K562 (cell line): ENCODE results near the gene TRIM44. TPM values are rescaled to one million over a fixed set of nuclear protein-coding genes. Genes with fewer than 3 reads are reported as not detected.

Experiments used
- ADNP ChIP-seq: fragments of 200-800 bp; sonication (Bioruptor generic); IDR thresholded peaks from 2 replicates; pipeline ENCODE4 v1.6.1; 2016; ENCODE audit warnings: missing genetic modification characterization, missing compliant biosample characterization
- BCOR ChIP-seq: fragments of 450-650 bp; IDR thresholded peaks from 2 replicates; pipeline ENCODE4 v1.6.1; 2016
- ELF1 ChIP-seq: fragments of 200-800 bp; sonication (Bioruptor generic); IDR thresholded peaks from 2 replicates; pipeline ENCODE4 v1.6.1; 2016; ENCODE audit warnings: missing genetic modification characterization, missing compliant biosample characterization
- ETV1 ChIP-seq: fragments of 450-650 bp; conservative IDR thresholded peaks from 2 replicates; pipeline ENCODE4 v1.6.1; 2016; ENCODE audit warnings: missing genetic modification characterization, control low read depth, low read depth, missing compliant biosample characterization
- MAFK ChIP-seq: IDR thresholded peaks from 2 replicates; pipeline ENCODE4 v1.6.1; 2011; ENCODE audit warnings: low read length, improper control_type of control experiment
- MAZ ChIP-seq, 2 experiments: fragments of 450-650 bp in 1 of 2; sonication (generic) in 1 of 2; formaldehyde crosslinking; IDR thresholded peaks in 1 of 2; conservative IDR thresholded peaks in 1 of 2; 2 replicates each; pipeline versions ENCODE4 v1.4.0 to v1.5.0; 2020; ENCODE audit warnings: mild to moderate bottlenecking in 1 of 2, missing genetic modification reagents in 1 of 2
- MBD2 ChIP-seq: sonication (generic); IDR thresholded peaks from 2 replicates; pipeline ENCODE4 v1.6.1; 2016; ENCODE audit warnings: low read depth, borderline replicate concordance
- MCM2 ChIP-seq: fragments of 450-650 bp; IDR thresholded peaks from 2 replicates; pipeline ENCODE4 v1.6.1; 2017; ENCODE audit warnings: low read depth, mild to moderate bottlenecking
- MYC ChIP-seq, 2 experiments: fragments of 250-450 bp in 1 of 2; sonication (Bioruptor Pico) in 1 of 2; IDR thresholded peaks; 2 replicates each; pipeline versions ENCODE4 v1.5.1 to v1.6.1; 2012 to 2021; ENCODE audit warnings: low read depth in 2 of 2, borderline replicate concordance in 1 of 2, improper control_type of control experiment in 1 of 2, low read length in 1 of 2, mild to moderate bottlenecking in 1 of 2, moderate library complexity in 1 of 2
- NFIC ChIP-seq: fragments of 450-650 bp; IDR thresholded peaks from 2 replicates; pipeline ENCODE4 v1.6.1; 2017; ENCODE audit warnings: mild to moderate bottlenecking, inconsistent platforms
- NR4A1 ChIP-seq, 2 experiments: fragments of 250-450 bp in 1 of 2; fragments of 450-650 bp in 1 of 2; sonication (Bioruptor Pico) in 1 of 2; IDR thresholded peaks; 2 replicates each; pipeline versions ENCODE4 v1.4.0 to v1.6.1; 2016 to 2020; ENCODE audit warnings: mild to moderate bottlenecking in 2 of 2, missing compliant biosample characterization in 1 of 2, missing genetic modification characterization in 1 of 2, moderate library complexity in 1 of 2
- POLR2B ChIP-seq: fragments of 450-650 bp; IDR thresholded peaks from 2 replicates; pipeline ENCODE4 v1.6.1; 2018; ENCODE audit warnings: low read depth; ENCODE audit not compliant: partially characterized antibody
- RNF2 ChIP-seq: sonication (generic); IDR thresholded peaks from 2 replicates; pipeline ENCODE4 v1.6.1; 2016
- SAFB ChIP-seq: fragments of 200-400 bp; formaldehyde crosslinking; IDR thresholded peaks from 2 replicates; pipeline ENCODE4 v1.6.1; 2017; ENCODE audit warnings: low read depth, low read length, borderline replicate concordance
- TGIF2 ChIP-seq: sonication (generic); formaldehyde crosslinking; IDR thresholded peaks from 2 replicates; pipeline ENCODE4 v1.8.1; 2022; ENCODE audit warnings: mild to moderate bottlenecking, missing genetic modification reagents, moderate library complexity
- ZBTB17 ChIP-seq: fragments of 450-650 bp; formaldehyde crosslinking; IDR thresholded peaks from 2 replicates; pipeline ENCODE4 v1.4.0; 2020; ENCODE audit warnings: mild to moderate bottlenecking
- ZNF140 ChIP-seq: fragments of 250-450 bp; sonication (Bioruptor Pico); IDR thresholded peaks from 2 replicates; pipeline ENCODE4 v1.8.0; 2021; ENCODE audit warnings: moderate library complexity, mild to moderate bottlenecking, inconsistent platforms
- ZNF274 ChIP-seq: IDR thresholded peaks from 2 replicates; pipeline ENCODE4 v1.6.1; 2011; ENCODE audit warnings: low read depth, mild to moderate bottlenecking, low read length, moderate library complexity, borderline replicate concordance
- ZNF3 ChIP-seq: fragments of 250-450 bp; sonication (Bioruptor Pico); IDR thresholded peaks from 2 replicates; pipeline ENCODE4 v1.5.0; 2021; ENCODE audit warnings: mild to moderate bottlenecking, moderate library complexity
- polyA plus RNA-seq, 8 experiments: library from polyadenylated mRNA; depleted of rRNA in 4 of 8; stranded (reverse) in 5 of 8; unstranded in 3 of 8; fragments of >200 nt; fragmentation: Nextera tagmentation in 2 of 8; fragmentation: Illumina TruSeq in 1 of 8; extraction: Ambion mirVana in 2 of 8; extraction: Trizol in 1 of 8; gene quantifications; 2 replicates each; pipeline versions ENCODE4 v1.2.1 to v1.2.3, GENCODE V29; 2011 to 2014; ENCODE audit warnings: inconsistent platforms in 1 of 8, missing spikeins in 1 of 8
- total RNA-seq, 7 experiments: library from RNA; depleted of rRNA in 6 of 7; stranded (reverse); fragments of >200 nt in 6 of 7; fragmentation: Illumina TruSeq in 2 of 7; extraction: Trizol in 2 of 7; gene quantifications; 2 replicates each; pipeline versions ENCODE4 v1.2.1 to v1.2.3, GENCODE V29; 2011 to 2021; ENCODE audit warnings: low replicate concordance in 1 of 7
- TF ChIP-seq, protein P1 (sequence below): fragments of 450-650 bp; formaldehyde crosslinking; IDR thresholded peaks from 2 replicates; pipeline ENCODE4 v1.4.0; 2022; ENCODE audit warnings: missing genetic modification characterization
- TF ChIP-seq, protein P2 (sequence below): fragments of 450-650 bp; formaldehyde crosslinking; IDR thresholded peaks from 2 replicates; pipeline ENCODE4 v1.4.0; 2022; ENCODE audit warnings: missing genetic modification characterization
- TF ChIP-seq, protein P3 (sequence below): fragments of 450-650 bp; formaldehyde crosslinking; IDR thresholded peaks from 2 replicates; pipeline ENCODE4 v1.4.0; 2020; ENCODE audit warnings: mild to moderate bottlenecking, moderate library complexity
- TF ChIP-seq, protein P4 (sequence below): fragments of 150-350 bp; IDR thresholded peaks from 2 replicates; pipeline ENCODE4 v1.6.1; 2014; ENCODE audit warnings: low read depth, mild to moderate bottlenecking, low read length, borderline replicate concordance

Gene TRIM44
- total and polyA plus RNA-seq, 9 of the 15 experiments (the other 6 are each of a cell fraction or from before 2014, with no cell fraction given), result 8.3 to 105 (median 37.2) TPM

DNA sequence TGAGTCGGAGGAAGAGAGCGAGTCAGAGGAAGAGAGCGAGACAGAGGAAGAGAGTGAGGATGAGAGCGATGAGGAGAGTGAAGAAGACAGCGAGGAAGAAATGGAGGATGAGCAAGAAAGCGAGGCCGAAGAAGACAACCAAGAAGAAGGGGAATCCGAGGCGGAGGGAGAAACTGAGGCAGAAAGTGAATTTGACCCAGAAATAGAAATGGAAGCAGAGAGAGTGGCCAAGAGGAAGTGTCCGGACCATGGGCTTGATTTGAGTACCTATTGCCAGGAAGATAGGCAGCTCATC, 780 bp downstream of the TRIM44 start (continued):
- TF ChIP-seq NR4A1 (CRISPR knock-in tag; IDR thresholded peaks at IDR 0.05) (no peak), NR4A1 (tag; IDR thresholded peaks at IDR 0.05) (no peak), TGIF2 (CRISPR knock-in tag) (no peak), ELF1 (no peak), BCOR (peak; percentile 92), MCM2 (no peak), MBD2 (no peak), ZNF3 (CRISPR knock-in tag) (no peak), ZBTB17 (CRISPR knock-in tag) (no peak), RNF2 (no peak), ZNF274 (no peak), MAFK (no peak), MYC (IDR thresholded peaks at IDR 0.05; ENCODE audit: low read depth, low read length) (no peak), MYC (CRISPR knock-in tag; IDR thresholded peaks at IDR 0.05; ENCODE audit: borderline replicate concordance, low read depth) (0 out of 2 replicates have a peak, but pooled peaks have one; percentile 1), MAZ (CRISPR knock-in tag; conservative IDR thresholded peaks at IDR 0.05 in 1 of 2, IDR thresholded peaks at IDR 0.05 in 1 of 2) (no peak), ZNF140 (CRISPR knock-in tag) (no peak), ADNP (no peak), ETV1 (tag) (no peak), POLR2B (no peak), SAFB (no peak), NFIC (no peak)
- TF ChIP-seq, protein P1, sequence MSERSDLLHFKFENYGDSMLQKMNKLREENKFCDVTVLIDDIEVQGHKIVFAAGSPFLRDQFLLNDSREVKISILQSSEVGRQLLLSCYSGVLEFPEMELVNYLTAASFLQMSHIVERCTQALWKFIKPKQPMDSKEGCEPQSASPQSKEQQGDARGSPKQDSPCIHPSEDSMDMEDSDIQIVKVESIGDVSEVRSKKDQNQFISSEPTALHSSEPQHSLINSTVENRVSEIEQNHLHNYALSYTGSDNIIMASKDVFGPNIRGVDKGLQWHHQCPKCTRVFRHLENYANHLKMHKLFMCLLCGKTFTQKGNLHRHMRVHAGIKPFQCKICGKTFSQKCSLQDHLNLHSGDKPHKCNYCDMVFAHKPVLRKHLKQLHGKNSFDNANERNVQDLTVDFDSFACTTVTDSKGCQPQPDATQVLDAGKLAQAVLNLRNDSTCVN, result peak; percentile 94
- TF ChIP-seq, protein P2, sequence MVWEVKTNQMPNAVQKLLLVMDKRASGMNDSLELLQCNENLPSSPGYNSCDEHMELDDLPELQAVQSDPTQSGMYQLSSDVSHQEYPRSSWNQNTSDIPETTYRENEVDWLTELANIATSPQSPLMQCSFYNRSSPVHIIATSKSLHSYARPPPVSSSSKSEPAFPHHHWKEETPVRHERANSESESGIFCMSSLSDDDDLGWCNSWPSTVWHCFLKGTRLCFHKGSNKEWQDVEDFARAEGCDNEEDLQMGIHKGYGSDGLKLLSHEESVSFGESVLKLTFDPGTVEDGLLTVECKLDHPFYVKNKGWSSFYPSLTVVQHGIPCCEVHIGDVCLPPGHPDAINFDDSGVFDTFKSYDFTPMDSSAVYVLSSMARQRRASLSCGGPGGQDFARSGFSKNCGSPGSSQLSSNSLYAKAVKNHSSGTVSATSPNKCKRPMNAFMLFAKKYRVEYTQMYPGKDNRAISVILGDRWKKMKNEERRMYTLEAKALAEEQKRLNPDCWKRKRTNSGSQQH (CRISPR knock-in tag), result no peak; the same call in none of the 2 replicates
- TF ChIP-seq, protein P3, sequence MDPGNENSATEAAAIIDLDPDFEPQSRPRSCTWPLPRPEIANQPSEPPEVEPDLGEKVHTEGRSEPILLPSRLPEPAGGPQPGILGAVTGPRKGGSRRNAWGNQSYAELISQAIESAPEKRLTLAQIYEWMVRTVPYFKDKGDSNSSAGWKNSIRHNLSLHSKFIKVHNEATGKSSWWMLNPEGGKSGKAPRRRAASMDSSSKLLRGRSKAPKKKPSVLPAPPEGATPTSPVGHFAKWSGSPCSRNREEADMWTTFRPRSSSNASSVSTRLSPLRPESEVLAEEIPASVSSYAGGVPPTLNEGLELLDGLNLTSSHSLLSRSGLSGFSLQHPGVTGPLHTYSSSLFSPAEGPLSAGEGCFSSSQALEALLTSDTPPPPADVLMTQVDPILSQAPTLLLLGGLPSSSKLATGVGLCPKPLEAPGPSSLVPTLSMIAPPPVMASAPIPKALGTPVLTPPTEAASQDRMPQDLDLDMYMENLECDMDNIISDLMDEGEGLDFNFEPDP (CRISPR knock-in tag), result no peak
- TF ChIP-seq, protein P4, sequence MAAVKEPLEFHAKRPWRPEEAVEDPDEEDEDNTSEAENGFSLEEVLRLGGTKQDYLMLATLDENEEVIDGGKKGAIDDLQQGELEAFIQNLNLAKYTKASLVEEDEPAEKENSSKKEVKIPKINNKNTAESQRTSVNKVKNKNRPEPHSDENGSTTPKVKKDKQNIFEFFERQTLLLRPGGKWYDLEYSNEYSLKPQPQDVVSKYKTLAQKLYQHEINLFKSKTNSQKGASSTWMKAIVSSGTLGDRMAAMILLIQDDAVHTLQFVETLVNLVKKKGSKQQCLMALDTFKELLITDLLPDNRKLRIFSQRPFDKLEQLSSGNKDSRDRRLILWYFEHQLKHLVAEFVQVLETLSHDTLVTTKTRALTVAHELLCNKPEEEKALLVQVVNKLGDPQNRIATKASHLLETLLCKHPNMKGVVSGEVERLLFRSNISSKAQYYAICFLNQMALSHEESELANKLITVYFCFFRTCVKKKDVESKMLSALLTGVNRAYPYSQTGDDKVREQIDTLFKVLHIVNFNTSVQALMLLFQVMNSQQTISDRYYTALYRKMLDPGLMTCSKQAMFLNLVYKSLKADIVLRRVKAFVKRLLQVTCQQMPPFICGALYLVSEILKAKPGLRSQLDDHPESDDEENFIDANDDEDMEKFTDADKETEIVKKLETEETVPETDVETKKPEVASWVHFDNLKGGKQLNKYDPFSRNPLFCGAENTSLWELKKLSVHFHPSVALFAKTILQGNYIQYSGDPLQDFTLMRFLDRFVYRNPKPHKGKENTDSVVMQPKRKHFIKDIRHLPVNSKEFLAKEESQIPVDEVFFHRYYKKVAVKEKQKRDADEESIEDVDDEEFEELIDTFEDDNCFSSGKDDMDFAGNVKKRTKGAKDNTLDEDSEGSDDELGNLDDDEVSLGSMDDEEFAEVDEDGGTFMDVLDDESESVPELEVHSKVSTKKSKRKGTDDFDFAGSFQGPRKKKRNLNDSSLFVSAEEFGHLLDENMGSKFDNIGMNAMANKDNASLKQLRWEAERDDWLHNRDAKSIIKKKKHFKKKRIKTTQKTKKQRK, result no peak
